MCF 10A (cell line): Measurements from ENCODE around the gene SLC9A1. TPM values are rescaled to one million over a fixed set of nuclear protein-coding genes. Genes with fewer than 3 reads are reported as not detected.

ENCODE experiments used
- BruUV-seq: library from RNA; stranded (reverse); fragments of 400-500 nt; replicated peaks from 2 replicates; lab custom pipeline; 2021; lab: Mats Ljungman, UMichigan
- CTCF ChIA-PET: fragments of 300-600 bp; sonication (Branson Sonifier 250); formaldehyde crosslinking; extraction: SDS; loops from one replicate; lab custom pipeline; 2021; ENCODE audit warnings: antibody characterized with exemption, inconsistent platforms; lab: Yijun Ruan, JAX
- POLR2A ChIA-PET: fragments of 300-600, 350-650 bp; sonication (Branson Sonifier 250); formaldehyde crosslinking; extraction: SDS; loops from one replicate; lab custom pipeline; 2020; ENCODE audit warnings: antibody characterized with exemption, inconsistent platforms; lab: Yijun Ruan, JAX
- DNase-seq: peaks from one replicate; pipeline ENCODE4 v3.0.0-alpha.2; 2018; ENCODE audit not compliant: unreplicated experiment
- H3K27ac Mint-ChIP-seq: one replicate; pipeline ENCODE4 v1.8.0; 2022; ENCODE audit warnings: mild to moderate bottlenecking, low read depth, mixed read lengths; ENCODE audit not compliant: unreplicated experiment
- H3K27me3 Mint-ChIP-seq: one replicate; pipeline ENCODE4 v1.8.0; 2022; ENCODE audit warnings: mixed read lengths; ENCODE audit not compliant: insufficient read depth, unreplicated experiment
- H3K36me3 Mint-ChIP-seq: one replicate; pipeline ENCODE4 v1.8.0; 2022; ENCODE audit warnings: mild to moderate bottlenecking, moderate library complexity, mixed read lengths; ENCODE audit not compliant: insufficient read depth, unreplicated experiment
- H3K4me1 Mint-ChIP-seq: one replicate; pipeline ENCODE4 v1.8.0; 2022; ENCODE audit warnings: mixed read lengths; ENCODE audit not compliant: insufficient read depth, unreplicated experiment
- H3K4me3 Mint-ChIP-seq: one replicate; pipeline ENCODE4 v1.8.0; 2022; ENCODE audit warnings: mild to moderate bottlenecking, moderate library complexity, mixed read lengths; ENCODE audit not compliant: unreplicated experiment
- H3K9me3 Mint-ChIP-seq: one replicate; pipeline ENCODE4 v1.8.0; 2022; ENCODE audit warnings: mixed read lengths; ENCODE audit not compliant: unreplicated experiment
- CTCF ChIP-seq: fragments of 200-600 bp; IDR thresholded peaks from one replicate; pipeline ENCODE4 v1.8.0; 2022; ENCODE audit warnings: antibody characterized with exemption, mild to moderate bottlenecking; ENCODE audit not compliant: unreplicated experiment
- intact Hi-C: fragments of 100-400 bp; cut with micrococcal nuclease; formaldehyde crosslinking; loops from 2 replicates; pipeline ENCODE4 v1.14.1; 2022
- total RNA-seq: library from RNA; stranded (reverse); gene quantifications from 2 replicates; pipeline ENCODE4 v1.2.3, GENCODE V29; 2022

The SLC9A1 gene
- total RNA-seq, 1 experiment from 2014 or later, result 88.8 TPM

- Mint-ChIP-seq H3K36me3 (peaks cover 5% of the 10 kb centered on the region), H3K4me1 (peaks cover 19% of the 10 kb centered on the region), H3K27me3 (no peaks in the 10 kb centered on the region), H3K4me3 (no peak overlapping the region), H3K27ac (no peak overlapping the region), H3K9me3 (no peaks in the 10 kb centered on the region)
- intact Hi-C loops, result loop anchor here (1.0 kb wide), 2 partner anchors 95 to 181 kb away; no protein-coding TSS in a partner anchor
- ChIA-PET CTCF (interaction anchor here (0.5 to 9.4 kb wide), 31 partner anchors 9 to 319 kb away, joined by 3 to 119 read pairs (median 4); partner anchors contain the start of gene SLC9A1), POLR2A (interaction anchor here (0.8 to 1.8 kb wide), 3 partner anchors 9 to 197 kb away, joined by 3 to 7 read pairs (median 7); no protein-coding TSS in a partner anchor)
- TF ChIP-seq CTCF, result peak; percentile 95
- no TSS peak for BruUV-seq
- DNase-seq, result peak; percentile 72
Measured at GRCh38 chr1:27102707-27103468, 52.0 kb downstream of the SLC9A1 start.

GRCh38 chr1:27102134-27102706, 52.7 kb downstream of the SLC9A1 start:
- Mint-ChIP-seq H3K36me3 (peaks cover 5% of the 10 kb centered on the region), H3K27me3 (no peaks in the 10 kb centered on the region), H3K9me3 (no peaks in the 10 kb centered on the region), H3K4me3 (no peak overlapping the region), H3K4me1 (peaks cover 23% of the 10 kb centered on the region), H3K27ac (no peak overlapping the region)
- intact Hi-C loops, result loop anchor here (1.0 kb wide), 2 partner anchors 96 to 182 kb away; no protein-coding TSS in a partner anchor
- ChIA-PET POLR2A (interaction anchor here (0.8 to 1.8 kb wide), 3 partner anchors 10 to 198 kb away, joined by 3 to 7 read pairs (median 7); no protein-coding TSS in a partner anchor), CTCF (interaction anchor here (0.5 to 9.4 kb wide), 30 partner anchors 9 to 354 kb away, joined by 3 to 119 read pairs (median 4); no protein-coding TSS in a partner anchor)
- no peak for DNase-seq
- no TSS peak for BruUV-seq
- TF ChIP-seq CTCF, result no peak

- Mint-ChIP-seq H3K27me3 (no peaks in the 10 kb centered on the region), H3K4me1 (peaks cover 24% of the 10 kb centered on the region), H3K27ac (peak overlapping the region; percentile 43), H3K4me3 (no peak overlapping the region), H3K36me3 (peaks cover 5% of the 10 kb centered on the region), H3K9me3 (no peaks in the 10 kb centered on the region)
- BruUV-seq, result no TSS peak
- ChIA-PET CTCF (interaction anchor here (0.5 to 9.4 kb wide), 23 partner anchors 10 to 355 kb away, joined by 3 to 119 read pairs (median 5); no protein-coding TSS in a partner anchor), POLR2A (interaction anchor here (1.8 kb wide), 1 partner anchor 182 kb away, joined by 7 read pairs; no protein-coding TSS in a partner anchor)
- DNase-seq, result no peak
- TF ChIP-seq CTCF, result no peak
- intact Hi-C loops, result loop anchor here (1.0 kb wide), 2 partner anchors 97 to 183 kb away; no protein-coding TSS in a partner anchor
Measured at GRCh38 chr1:27101696-27102095, 53.2 kb downstream of the SLC9A1 start.
